Right renal cortex interstitium (tissue), 3 donors: Measurements from ENCODE around the gene GTF2I. TPM values are rescaled to one million over a fixed set of nuclear protein-coding genes. Genes with fewer than 3 reads are reported as not detected.
"Not testable (repeated sequence)": the region's sequence is repeated elsewhere in the genome, so short reads cannot be mapped to it uniquely, and the experiment has no call there.

Experiments
- DNase-seq, 3 donors: peaks; one replicate each; pipeline ENCODE4 v3.0.0-alpha.2; 2013; ENCODE audit warnings: low read depth in 3 of 3, low spot score in 2 of 3
- polyA plus RNA-seq, 3 donors: library from polyadenylated mRNA; unstranded; fragments of 120-200 nt; gene quantifications; one replicate each; pipeline ENCODE4 v1.2.1, GENCODE V29; 2013; ENCODE audit not compliant: insufficient read length in 3 of 3

Gene GTF2I
- polyA plus RNA-seq, 3 donors, result 290 to 309 (median 303) TPM

DNA sequence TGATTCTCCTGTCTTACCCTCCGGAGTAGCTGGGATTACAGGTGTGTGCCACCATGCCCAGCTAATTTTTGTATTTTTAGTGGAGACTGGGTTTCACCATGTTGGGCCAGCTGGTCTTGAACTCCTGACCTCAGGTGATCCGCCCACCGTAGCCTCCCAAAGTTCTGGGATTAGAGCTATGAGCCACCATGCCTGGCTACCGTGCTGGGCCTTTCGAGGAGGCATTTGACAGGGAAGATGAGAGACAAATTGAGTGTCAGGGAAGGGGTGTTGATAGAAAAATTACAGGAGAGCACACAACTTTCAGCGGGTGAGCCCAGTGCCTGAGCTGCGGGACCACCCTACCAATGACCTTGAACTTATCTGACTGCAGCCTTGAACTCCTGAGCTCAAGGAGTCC lies 112.5 kb downstream of the GTF2I start:
- DNase-seq, result not testable (repeated sequence)

DNA sequence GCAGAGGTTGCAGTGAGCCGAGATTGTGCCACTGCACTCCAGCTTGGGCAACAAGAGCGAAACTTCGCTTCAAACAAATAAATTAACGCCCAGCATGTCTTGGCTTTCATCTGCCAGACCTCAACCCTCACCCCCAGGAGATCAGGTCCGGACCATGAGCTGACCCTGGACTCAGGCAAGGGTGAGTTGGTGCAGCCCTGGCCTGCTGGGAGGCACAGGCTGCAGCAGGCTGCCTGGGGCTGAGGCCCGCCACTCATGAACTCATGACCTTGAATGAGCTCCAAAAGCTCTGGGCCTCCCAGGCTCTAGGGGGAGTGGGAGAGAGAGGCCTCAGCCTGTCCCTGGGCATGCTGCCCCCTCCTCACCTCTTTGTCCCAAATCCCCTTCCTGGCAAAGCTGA lies 114.6 kb downstream of the GTF2I start:
- not testable (repeated sequence) for DNase-seq

DNA sequence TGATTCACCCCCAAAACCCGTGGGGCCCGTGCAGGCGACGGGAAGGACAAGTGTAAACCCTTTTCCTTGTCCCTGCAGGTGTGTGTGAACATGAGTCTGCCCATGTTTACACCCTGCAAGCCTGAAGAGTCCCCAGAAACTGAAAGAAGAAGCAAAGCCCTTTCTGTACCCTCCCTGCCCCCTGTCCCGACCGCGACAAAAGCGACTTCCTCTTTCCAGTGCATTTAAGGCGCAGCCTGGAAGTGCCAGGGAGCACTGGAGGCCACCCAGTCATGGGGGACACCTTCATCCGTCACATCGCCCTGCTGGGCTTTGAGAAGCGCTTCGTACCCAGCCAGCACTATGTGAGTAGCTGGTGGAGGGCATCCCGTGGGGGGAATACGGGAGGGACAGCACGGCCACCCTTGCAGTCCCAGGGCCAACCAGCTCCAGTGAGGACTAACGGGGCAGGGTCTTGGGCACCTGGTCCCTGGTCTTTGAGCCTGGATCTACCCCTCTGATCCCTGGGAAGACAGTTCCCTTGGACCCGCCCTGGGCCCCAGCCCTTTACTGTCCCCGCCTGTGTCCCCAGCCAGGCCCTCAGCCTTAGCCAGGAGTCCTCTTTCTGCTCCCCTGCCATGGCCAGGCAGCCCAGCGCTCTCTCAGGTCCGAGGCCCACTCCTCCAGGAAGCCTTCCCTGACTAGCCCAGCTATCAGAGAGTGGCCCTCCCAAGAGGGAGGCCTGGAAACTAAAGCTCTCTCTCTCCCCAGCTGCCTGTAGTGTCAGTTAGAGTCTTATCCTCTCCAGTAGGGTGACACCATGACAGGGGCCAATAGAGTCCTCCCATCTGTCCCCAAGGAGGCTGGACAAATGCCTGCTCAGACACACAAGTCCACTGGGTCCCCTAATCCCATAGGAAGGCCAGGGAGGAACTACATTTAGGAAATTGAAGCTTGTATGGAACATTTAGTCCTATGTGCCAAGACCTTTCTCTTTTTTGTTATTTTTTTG lies 116.5 kb downstream of the GTF2I start, which contains the start of gene NCF1:
Gene NCF1, plus strand, starts transcription at position 252 of the 991 bp plus-strand sequence. Its CDS starts 21 bp downstream, at position 273.
- not testable (repeated sequence) for DNase-seq

DNA sequence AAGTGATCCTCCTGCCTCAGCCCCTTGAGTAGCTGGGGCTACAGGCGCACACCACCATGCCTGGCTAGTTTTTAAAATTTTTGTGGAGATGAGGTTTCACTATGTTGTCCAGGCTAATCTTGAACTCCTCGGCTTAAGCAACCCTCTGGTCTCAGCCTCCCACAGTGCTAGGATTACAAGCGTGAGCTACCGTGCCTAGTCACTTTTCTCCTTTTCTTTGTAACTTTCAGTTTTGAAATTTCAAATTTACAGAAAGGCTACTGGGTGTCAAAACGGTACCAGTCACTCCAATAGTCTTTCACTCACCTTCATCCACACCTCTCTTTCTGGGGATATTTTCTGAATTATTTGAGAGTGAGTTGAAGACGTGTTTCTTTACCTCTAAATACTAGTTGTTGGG lies 117.6 kb downstream of the GTF2I start:
- not testable (repeated sequence) for DNase-seq

DNA sequence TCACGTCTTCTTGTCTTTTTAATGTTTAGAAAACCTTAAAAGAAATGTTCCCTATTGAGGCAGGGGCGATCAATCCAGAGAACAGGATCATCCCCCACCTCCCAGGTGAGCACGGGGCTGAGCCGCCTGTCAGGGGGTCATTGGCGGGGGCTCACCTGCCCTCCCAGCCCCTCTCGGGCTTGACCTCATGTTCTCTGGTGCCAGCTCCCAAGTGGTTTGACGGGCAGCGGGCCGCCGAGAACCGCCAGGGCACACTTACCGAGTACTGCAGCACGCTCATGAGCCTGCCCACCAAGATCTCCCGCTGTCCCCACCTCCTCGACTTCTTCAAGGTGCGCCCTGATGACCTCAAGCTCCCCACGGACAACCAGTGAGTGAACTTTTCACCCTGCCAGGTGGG lies 121.5 kb downstream of the GTF2I start:
- not testable (repeated sequence) for DNase-seq

DNA sequence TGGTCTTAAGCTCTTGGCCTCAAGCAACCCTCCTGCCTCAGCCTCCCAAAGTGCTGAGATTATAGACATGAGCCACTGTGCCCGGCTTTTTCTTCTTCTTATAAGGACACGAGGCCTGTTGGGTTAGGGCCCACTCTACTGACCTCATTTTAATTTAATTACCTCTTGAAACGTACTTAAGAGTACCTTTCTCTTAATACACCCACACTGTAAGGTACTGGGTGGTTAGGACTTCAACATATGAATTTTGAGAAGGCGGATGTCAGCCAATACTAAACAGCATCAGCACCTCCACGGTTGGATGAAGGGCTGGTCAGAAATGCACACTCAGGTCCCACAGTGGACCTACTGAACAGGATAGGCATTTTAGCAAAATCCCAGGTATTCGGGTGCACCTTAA lies 124.2 kb downstream of the GTF2I start:
- not testable (repeated sequence) for DNase-seq

DNA sequence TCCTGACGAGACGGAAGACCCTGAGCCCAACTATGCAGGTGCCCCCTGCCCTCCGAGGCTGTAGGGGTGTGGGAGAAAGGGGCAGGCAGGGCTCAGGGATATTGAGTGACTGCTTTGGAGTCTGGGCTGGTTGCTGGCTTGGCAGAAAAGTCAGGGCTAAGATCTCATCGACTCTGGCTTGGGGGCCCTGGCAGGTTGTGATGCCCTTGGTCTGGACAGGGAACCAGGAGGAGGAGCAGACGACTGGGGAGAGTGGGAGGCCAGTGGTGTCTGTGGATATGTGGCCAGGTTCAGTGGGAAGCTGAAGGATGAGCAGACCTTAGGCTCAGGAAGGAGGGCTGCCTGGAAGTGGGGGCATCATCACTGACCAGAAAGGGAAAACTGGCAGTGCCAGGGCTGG lies 126.1 kb downstream of the GTF2I start:
- not testable (repeated sequence) for DNase-seq

DNA sequence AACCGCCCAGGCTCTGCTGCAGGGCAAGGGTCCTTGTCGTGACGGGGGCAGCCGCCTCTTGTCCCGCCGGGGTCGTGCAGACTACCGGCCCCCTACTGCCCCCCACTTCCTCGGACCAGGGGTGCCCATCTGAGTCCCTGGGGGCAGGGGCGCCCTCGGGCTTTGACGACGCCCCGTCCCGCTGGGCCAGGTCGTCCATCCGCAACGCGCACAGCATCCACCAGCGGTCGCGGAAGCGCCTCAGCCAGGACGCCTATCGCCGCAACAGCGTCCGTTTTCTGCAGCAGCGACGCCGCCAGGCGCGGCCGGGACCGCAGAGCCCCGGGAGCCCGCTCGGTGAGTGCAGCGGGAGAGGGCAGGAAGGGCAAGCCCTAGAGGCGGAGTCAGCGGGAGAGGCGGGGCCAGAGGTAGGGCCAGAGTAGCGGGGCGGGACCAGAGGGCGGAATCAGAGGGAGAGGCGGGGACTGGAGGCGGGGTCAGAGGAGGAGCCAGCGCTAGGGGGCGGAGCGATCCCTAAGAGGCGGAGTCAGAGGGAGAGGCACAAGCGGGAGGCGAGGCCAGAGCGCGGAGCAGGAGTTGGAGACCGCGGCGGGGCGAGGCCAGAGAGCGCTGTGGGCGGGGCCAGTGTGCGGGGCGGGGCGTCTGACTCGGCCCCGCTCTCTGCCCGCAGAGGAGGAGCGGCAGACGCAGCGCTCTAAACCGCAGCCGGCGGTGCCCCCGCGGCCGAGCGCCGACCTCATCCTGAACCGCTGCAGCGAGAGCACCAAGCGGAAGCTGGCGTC lies 131.0 kb downstream of the GTF2I start:
- DNase-seq, result peak in 1 of 3 donors; percentile 47

DNA sequence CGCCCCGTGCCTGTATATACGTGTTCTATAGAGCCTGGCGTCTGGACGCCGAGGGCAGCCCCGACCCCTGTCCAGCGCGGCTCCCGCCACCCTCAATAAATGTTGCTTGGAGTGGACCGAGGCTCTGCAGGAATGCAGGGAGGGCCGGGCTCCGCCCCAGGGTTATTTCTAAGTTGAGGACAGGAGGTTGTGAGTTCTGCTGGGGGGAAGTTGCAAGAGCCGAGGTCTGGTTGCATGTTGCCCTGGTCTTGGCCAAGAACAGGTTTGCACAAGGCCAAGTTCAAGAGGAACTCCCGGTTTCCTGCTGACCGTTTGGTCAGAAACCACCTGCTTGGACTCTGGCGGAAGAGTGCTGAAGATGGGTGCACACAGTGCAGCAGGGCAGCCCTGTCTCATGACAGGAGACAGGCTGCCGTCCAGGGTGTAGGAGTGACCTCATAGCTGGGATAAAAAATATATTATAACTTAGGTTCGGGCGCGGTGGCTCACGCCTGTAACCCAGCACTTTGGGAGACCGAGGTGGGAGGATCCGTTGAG lies 131.8 kb downstream of the GTF2I start:
- not testable (repeated sequence) for DNase-seq

DNA sequence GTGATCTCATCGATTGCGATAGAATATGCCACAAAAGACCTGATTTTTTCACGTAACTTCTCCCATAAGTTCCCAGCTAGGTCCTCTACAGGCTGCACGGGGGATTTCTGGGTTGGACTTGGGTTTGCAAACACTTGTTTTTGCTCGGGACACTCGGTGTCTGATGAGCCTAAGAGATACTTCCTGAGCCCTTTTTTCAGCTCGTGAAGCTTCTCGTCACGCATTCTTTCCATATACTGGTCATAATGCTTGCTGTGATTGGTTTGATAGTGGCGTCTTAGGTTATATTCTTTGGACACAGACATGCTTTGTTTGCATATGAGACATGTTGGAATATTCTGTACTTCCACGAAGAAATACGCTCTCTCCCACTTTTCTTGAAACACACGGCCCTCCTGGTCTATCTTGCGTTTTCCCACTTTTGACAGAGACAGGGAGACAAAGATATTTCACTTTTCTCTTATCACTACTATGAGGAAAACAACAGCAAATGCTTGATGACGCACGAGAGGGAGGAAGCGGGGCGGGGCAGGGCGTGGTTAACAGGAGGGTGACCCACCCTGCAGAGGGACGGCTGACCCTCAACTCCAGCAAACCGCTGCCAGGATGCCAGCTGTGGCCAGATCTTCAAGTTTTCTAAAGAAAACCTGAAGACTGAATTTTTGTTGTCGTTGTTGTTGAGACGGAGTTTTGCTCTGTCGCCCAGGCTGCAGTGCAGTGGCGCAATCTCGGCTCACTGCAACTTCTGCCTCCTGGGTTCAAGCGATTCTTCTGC lies 140.5 kb downstream of the GTF2I start:
- not testable (repeated sequence) for DNase-seq

DNA sequence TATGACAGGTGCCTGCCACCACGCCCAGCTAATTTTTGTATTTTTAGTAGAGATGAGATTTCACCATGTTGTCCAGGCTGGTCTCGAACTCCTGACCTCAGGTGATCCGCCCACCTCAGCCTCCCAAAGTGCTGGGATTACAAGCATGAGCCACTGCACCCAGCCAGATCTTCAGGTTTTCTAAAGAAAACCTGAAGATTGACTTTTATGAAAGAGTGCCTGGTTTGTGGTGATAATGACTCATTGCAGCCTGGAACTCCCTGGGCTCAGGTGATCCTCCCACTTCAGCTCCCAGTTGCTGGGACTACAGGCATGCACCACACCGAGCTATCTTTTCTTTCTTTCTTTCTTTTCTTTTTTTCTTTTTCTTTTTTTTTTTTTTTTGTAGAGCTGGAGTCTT lies 141.1 kb downstream of the GTF2I start:
- not testable (repeated sequence) for DNase-seq

Other genes with a start within 250 kb of the GTF2I start
- 10 to 100 TPM; 51.3 to 58.4 (median 55.1) TPM for gene GTF2IRD1, start 203.8 kb upstream of the GTF2I start, polyA plus RNA-seq
- gene NCF1, start 116.3 kb downstream of the GTF2I start, polyA plus RNA-seq, result 1 to 10 TPM; 1.5 to 1.8 (median 1.7) TPM
- gene GTF2IRD2, start 193.9 kb downstream of the GTF2I start, polyA plus RNA-seq, result 10 to 100 TPM; 19.4 to 22.0 (median 20.6) TPM